ENCODE measurements around the gene SIGLEC8.
"Not testable (repeated sequence)": the region's sequence is repeated elsewhere in the genome, so short reads cannot be mapped to it uniquely, and the experiment has no call there.

SIGLEC8 gene

GRCh38 chr19:51417107-51417809 lies 41.0 kb downstream of the SIGLEC8 start, which contains the start of gene SIGLEC10:
TSS of gene SIGLEC10 (minus strand) at chr19:51417642. CDS start at chr19:51417581, 61 bp downstream.
- no peak for TF ChIP-seq CTCF (IDR thresholded peaks at IDR 0.05; ENCODE audit: insufficient read depth, missing control alignments)
- no peak for DNase-seq (ENCODE audit: insufficient read length, low spot score)
- FAIRE-seq, result no peak

GRCh38 chr19:51416422-51416821 lies 41.8 kb downstream of the SIGLEC8 start:
- DNase-seq (ENCODE audit: insufficient read length, low spot score); FAIRE-seq: not testable (repeated sequence)

- no peak for TF ChIP-seq CTCF (IDR thresholded peaks at IDR 0.05; ENCODE audit: insufficient read depth, missing control alignments)
- FAIRE-seq, result no peak
- DNase-seq (ENCODE audit: insufficient read length, low spot score), result no peak
Measured at GRCh38 chr19:51415187-51415586, 43.1 kb downstream of the SIGLEC8 start.

- FAIRE-seq (no peak), DNase-seq (ENCODE audit: insufficient read length, low spot score) (no peak)
- TF ChIP-seq CTCF (IDR thresholded peaks at IDR 0.05; ENCODE audit: insufficient read depth, missing control alignments), result no peak
Measured at GRCh38 chr19:51410950-51411748, 47.1 kb downstream of the SIGLEC8 start.

- peak; percentile 50 for TF ChIP-seq CTCF (IDR thresholded peaks at IDR 0.05; ENCODE audit: insufficient read depth, missing control alignments)
- DNase-seq (ENCODE audit: insufficient read length, low spot score), result no peak
- no peak for FAIRE-seq
Measured at GRCh38 chr19:51407511-51408131, 50.6 kb downstream of the SIGLEC8 start.

GRCh38 chr19:51402117-51402516 lies 56.1 kb downstream of the SIGLEC8 start:
- DNase-seq (ENCODE audit: insufficient read length, low spot score), result no peak
- no peak for FAIRE-seq
- TF ChIP-seq CTCF (IDR thresholded peaks at IDR 0.05; ENCODE audit: insufficient read depth, missing control alignments), result no peak

Measured in D721Med (cell line).